ENCODE results near the gene PCDHGA4.
"Not testable (repeated sequence)": the region's sequence is repeated elsewhere in the genome, so short reads cannot be mapped to it uniquely, and the experiment has no call there.

- TF ChIP-seq EZH2 (IDR thresholded peaks at IDR 0.05; ENCODE audit: borderline replicate concordance, insufficient read depth, low read depth, low read length, poor library complexity, severe bottlenecking); CTCF (IDR thresholded peaks at IDR 0.05): not testable (repeated sequence)
These were observed 22.2 kb upstream of the PCDHGA4 start for GRCh38 chr5:141332571-141332970.
